Liver (tissue), 9 donors: ENCODE results near the gene FILIP1. TPM values are rescaled to one million over a fixed set of nuclear protein-coding genes. Genes with fewer than 3 reads are reported as not detected.

ENCODE experiments used
- DNase-seq: peaks from one replicate; pipeline ENCODE4 v3.0.0-alpha.2; 2017; ENCODE audit warnings: low spot score
- H3K27ac ChIP-seq, 2 donors: one replicate each; pipeline ENCODE4 v1.7.0; 2013; ENCODE audit warnings: inconsistent platforms in 2 of 2, low read length in 2 of 2, control low read depth in 1 of 2, low read depth in 1 of 2, mild to moderate bottlenecking in 1 of 2
- H3K27me3 ChIP-seq, 4 donors: one replicate each; pipeline versions ENCODE4 v1.6.1 to v1.7.0; 2013; ENCODE audit warnings: low read length in 3 of 4, inconsistent platforms in 1 of 4, mild to moderate bottlenecking in 1 of 4, moderate library complexity in 1 of 4; ENCODE audit not compliant: control insufficient read depth in 4 of 4, insufficient read depth in 4 of 4
- H3K36me3 ChIP-seq, 4 donors: one replicate each; pipeline versions ENCODE4 v1.6.1 to v1.7.0; 2013; ENCODE audit warnings: low read length in 3 of 4, mild to moderate bottlenecking in 3 of 4, low read depth in 1 of 4, moderate library complexity in 1 of 4; ENCODE audit not compliant: control insufficient read depth in 4 of 4, insufficient read depth in 3 of 4
- H3K4me1 ChIP-seq, 4 donors: one replicate each; pipeline versions ENCODE4 v1.6.1 to v1.7.0; 2013; ENCODE audit warnings: low read length in 3 of 4, mild to moderate bottlenecking in 3 of 4, moderate library complexity in 1 of 4; ENCODE audit not compliant: control insufficient read depth in 4 of 4, insufficient read depth in 4 of 4
- H3K4me3 ChIP-seq, 3 donors: one replicate each; pipeline versions ENCODE4 v1.6.1 to v1.7.0; 2013; ENCODE audit warnings: low read length in 3 of 3, control low read depth in 1 of 3, low read depth in 1 of 3, mild to moderate bottlenecking in 1 of 3
- H3K9ac ChIP-seq, 2 donors: one replicate each; pipeline ENCODE4 v1.7.0; 2013; ENCODE audit warnings: low read length in 2 of 2, mild to moderate bottlenecking in 2 of 2, moderate library complexity in 2 of 2, control low read depth in 1 of 2, low read depth in 1 of 2
- H3K9me3 ChIP-seq, 4 donors: one replicate each; pipeline versions ENCODE4 v1.6.1 to v1.7.0; 2013; ENCODE audit warnings: low read length in 3 of 4; ENCODE audit not compliant: control insufficient read depth in 4 of 4
- EGR1 ChIP-seq, 2 donors: IDR thresholded peaks; 2 replicates each; pipeline ENCODE4 v1.6.1; 2016 to 2018; ENCODE audit warnings: antibody characterized with exemption in 2 of 2, low read depth in 2 of 2
- FOXA1 ChIP-seq: IDR thresholded peaks from 2 replicates; pipeline ENCODE4 v1.6.1; 2016; ENCODE audit warnings: antibody characterized with exemption
- FOXA2 ChIP-seq: IDR thresholded peaks from 2 replicates; pipeline ENCODE4 v1.6.1; 2016; ENCODE audit warnings: antibody characterized with exemption
- GABPA ChIP-seq, 2 donors: IDR thresholded peaks in 1 of 2; conservative IDR thresholded peaks in 1 of 2; 2 replicates each; pipeline ENCODE4 v1.6.1; 2016; ENCODE audit warnings: antibody characterized with exemption in 2 of 2, mild to moderate bottlenecking in 1 of 2, moderate library complexity in 1 of 2
- HNF4A ChIP-seq, 2 donors: conservative IDR thresholded peaks; 2 replicates each; pipeline ENCODE4 v1.6.1; 2016; ENCODE audit warnings: antibody characterized with exemption in 2 of 2, mild to moderate bottlenecking in 2 of 2
- HNF4G ChIP-seq: IDR thresholded peaks from 2 replicates; pipeline ENCODE4 v1.6.1; 2016; ENCODE audit warnings: antibody characterized with exemption
- JUND ChIP-seq, 2 donors: IDR thresholded peaks; 2 replicates each; pipeline ENCODE4 v1.6.1; 2016; ENCODE audit warnings: antibody characterized with exemption in 2 of 2
- NR2F2 ChIP-seq: IDR thresholded peaks from 2 replicates; pipeline ENCODE4 v1.6.1; 2016; ENCODE audit warnings: antibody characterized with exemption
- RAD21 ChIP-seq, 2 donors: IDR thresholded peaks; 2 replicates each; pipeline ENCODE4 v1.6.1; 2016; ENCODE audit warnings: antibody characterized with exemption in 2 of 2, mild to moderate bottlenecking in 2 of 2
- RXRA ChIP-seq, 2 donors: IDR thresholded peaks; 2 replicates each; pipeline ENCODE4 v1.6.1; 2017 to 2018; ENCODE audit warnings: antibody characterized with exemption in 2 of 2, mild to moderate bottlenecking in 1 of 2
- SP1 ChIP-seq: IDR thresholded peaks from 2 replicates; pipeline ENCODE4 v1.6.1; 2018; ENCODE audit warnings: antibody characterized with exemption, mild to moderate bottlenecking
- YY1 ChIP-seq: IDR thresholded peaks from 2 replicates; pipeline ENCODE4 v1.6.1; 2016; ENCODE audit warnings: antibody characterized with exemption, mild to moderate bottlenecking
- ZBTB33 ChIP-seq: IDR thresholded peaks from 2 replicates; pipeline ENCODE4 v1.6.1; 2016; ENCODE audit warnings: antibody characterized with exemption
- WGBS: extraction: QIAGEN DNeasy Blood & Tissue Kit; methylation state at CpG from one replicate; pipeline ENCODE4 v1.1.7; 2013; 5-methylcytosine and 5-hydroxymethylcytosine counted together
- polyA plus RNA-seq, 2 donors: library from polyadenylated mRNA; stranded (reverse) in 1 of 2; unstranded in 1 of 2; fragments of 200-250 nt in 1 of 2; fragments of >200 nt in 1 of 2; fragmentation: Nextera tagmentation in 1 of 2; extraction: Ambion mirVana in 1 of 2; gene quantifications; one replicate each; pipeline versions ENCODE4 v1.2.1 to v1.2.3, GENCODE V29; 2013 to 2015
- total RNA-seq, 2 donors: library from RNA; depleted of rRNA; stranded (reverse); fragments of >200 nt; gene quantifications; one replicate each; pipeline ENCODE4 v1.2.3, GENCODE V29; 2014
- TF ChIP-seq, protein P1 (sequence below): fragments of 150-350 bp; IDR thresholded peaks from 2 replicates; pipeline ENCODE4 v1.5.1; 2017; ENCODE audit warnings: improper control_type of control experiment, low read depth, low read length; ENCODE audit not compliant: missing input control
- TF ChIP-seq, protein P2 (sequence below): IDR thresholded peaks from 2 replicates; pipeline ENCODE4 v1.6.1; 2016; ENCODE audit warnings: antibody characterized with exemption
- TF ChIP-seq, protein P3 (sequence below): IDR thresholded peaks from 2 replicates; pipeline ENCODE4 v1.6.1; 2016; ENCODE audit warnings: antibody characterized with exemption
- TF ChIP-seq, protein P4 (sequence below): IDR thresholded peaks from 2 replicates; pipeline ENCODE4 v1.6.1; 2016; ENCODE audit warnings: antibody characterized with exemption, mild to moderate bottlenecking
- donor health status: healthy.
- donor health status: healthy.
- donor health status: healthy.
- donor health status: healthy.
- donor health status: healthy.

Gene FILIP1
- total and polyA plus RNA-seq, 4 donors: 0.70 to 2.8 (median 1.1) TPM

DNA sequence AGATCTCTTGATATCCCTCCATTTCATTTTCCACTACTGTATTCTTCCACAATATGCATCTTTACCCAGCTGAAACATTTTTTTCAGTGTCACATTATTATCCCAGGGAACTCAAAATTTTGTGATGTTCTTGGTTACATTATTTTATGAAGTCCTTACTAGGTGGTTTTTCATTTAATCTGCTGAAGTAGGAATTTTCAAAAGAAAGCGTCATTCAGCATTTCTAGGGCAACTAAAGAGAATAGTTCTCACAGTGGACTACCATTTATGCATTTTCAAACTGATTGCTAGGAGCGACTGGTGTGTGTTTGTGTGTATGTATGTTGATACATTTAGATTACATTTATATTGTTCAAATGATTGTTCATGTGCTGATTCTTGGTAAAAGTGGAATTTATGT is 206.6 kb downstream of the FILIP1 start:
- Histone ChIP-seq H3K9me3 (no peaks in the 10 kb centered on the region), H3K36me3 (no peaks in the 10 kb centered on the region), H3K27ac (no peak overlapping the region), H3K4me1 (peaks cover 5 to 22% (median 21%) of the 10 kb centered on the region in 4 donors), H3K27me3 (no peaks in the 10 kb centered on the region), H3K9ac (peak overlapping the region in 1 of 2 donors; percentile 6), H3K4me3 (no peak overlapping the region)
- TF ChIP-seq ZBTB33 (no peak), YY1 (no peak), FOXA2 (no peak), HNF4A (conservative IDR thresholded peaks at IDR 0.05) (no peak), RAD21 (IDR thresholded peaks at IDR 0.05) (no peak), JUND (IDR thresholded peaks at IDR 0.05) (no peak), GABPA (IDR thresholded peaks at IDR 0.05 in 1 of 2, conservative IDR thresholded peaks at IDR 0.05 in 1 of 2) (no peak), RXRA (IDR thresholded peaks at IDR 0.05) (no peak), EGR1 (IDR thresholded peaks at IDR 0.05; ENCODE audit: low read depth in 2 of 2) (no peak), SP1 (no peak), NR2F2 (no peak), HNF4G (no peak), FOXA1 (no peak)
- TF ChIP-seq, protein P1, sequence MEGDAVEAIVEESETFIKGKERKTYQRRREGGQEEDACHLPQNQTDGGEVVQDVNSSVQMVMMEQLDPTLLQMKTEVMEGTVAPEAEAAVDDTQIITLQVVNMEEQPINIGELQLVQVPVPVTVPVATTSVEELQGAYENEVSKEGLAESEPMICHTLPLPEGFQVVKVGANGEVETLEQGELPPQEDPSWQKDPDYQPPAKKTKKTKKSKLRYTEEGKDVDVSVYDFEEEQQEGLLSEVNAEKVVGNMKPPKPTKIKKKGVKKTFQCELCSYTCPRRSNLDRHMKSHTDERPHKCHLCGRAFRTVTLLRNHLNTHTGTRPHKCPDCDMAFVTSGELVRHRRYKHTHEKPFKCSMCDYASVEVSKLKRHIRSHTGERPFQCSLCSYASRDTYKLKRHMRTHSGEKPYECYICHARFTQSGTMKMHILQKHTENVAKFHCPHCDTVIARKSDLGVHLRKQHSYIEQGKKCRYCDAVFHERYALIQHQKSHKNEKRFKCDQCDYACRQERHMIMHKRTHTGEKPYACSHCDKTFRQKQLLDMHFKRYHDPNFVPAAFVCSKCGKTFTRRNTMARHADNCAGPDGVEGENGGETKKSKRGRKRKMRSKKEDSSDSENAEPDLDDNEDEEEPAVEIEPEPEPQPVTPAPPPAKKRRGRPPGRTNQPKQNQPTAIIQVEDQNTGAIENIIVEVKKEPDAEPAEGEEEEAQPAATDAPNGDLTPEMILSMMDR: no peak
- TF ChIP-seq, protein P2, sequence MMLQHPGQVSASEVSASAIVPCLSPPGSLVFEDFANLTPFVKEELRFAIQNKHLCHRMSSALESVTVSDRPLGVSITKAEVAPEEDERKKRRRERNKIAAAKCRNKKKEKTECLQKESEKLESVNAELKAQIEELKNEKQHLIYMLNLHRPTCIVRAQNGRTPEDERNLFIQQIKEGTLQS: no peak
- TF ChIP-seq, protein P3, sequence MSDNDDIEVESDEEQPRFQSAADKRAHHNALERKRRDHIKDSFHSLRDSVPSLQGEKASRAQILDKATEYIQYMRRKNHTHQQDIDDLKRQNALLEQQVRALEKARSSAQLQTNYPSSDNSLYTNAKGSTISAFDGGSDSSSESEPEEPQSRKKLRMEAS: no peak
- TF ChIP-seq, protein P4, sequence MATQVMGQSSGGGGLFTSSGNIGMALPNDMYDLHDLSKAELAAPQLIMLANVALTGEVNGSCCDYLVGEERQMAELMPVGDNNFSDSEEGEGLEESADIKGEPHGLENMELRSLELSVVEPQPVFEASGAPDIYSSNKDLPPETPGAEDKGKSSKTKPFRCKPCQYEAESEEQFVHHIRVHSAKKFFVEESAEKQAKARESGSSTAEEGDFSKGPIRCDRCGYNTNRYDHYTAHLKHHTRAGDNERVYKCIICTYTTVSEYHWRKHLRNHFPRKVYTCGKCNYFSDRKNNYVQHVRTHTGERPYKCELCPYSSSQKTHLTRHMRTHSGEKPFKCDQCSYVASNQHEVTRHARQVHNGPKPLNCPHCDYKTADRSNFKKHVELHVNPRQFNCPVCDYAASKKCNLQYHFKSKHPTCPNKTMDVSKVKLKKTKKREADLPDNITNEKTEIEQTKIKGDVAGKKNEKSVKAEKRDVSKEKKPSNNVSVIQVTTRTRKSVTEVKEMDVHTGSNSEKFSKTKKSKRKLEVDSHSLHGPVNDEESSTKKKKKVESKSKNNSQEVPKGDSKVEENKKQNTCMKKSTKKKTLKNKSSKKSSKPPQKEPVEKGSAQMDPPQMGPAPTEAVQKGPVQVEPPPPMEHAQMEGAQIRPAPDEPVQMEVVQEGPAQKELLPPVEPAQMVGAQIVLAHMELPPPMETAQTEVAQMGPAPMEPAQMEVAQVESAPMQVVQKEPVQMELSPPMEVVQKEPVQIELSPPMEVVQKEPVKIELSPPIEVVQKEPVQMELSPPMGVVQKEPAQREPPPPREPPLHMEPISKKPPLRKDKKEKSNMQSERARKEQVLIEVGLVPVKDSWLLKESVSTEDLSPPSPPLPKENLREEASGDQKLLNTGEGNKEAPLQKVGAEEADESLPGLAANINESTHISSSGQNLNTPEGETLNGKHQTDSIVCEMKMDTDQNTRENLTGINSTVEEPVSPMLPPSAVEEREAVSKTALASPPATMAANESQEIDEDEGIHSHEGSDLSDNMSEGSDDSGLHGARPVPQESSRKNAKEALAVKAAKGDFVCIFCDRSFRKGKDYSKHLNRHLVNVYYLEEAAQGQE: no peak
- DNase-seq: no peak
- 91% methylated on average over 2 of the region's 2 CpGs for WGBS

- peak overlapping the region; percentile 62 to 81 (median 71) for H3K4me3 ChIP-seq
- peak overlapping the region; percentile 75 to 85 for H3K27ac ChIP-seq
- H3K36me3 ChIP-seq: no peaks in the 10 kb centered on the region
- H3K9me3 ChIP-seq: no peaks in the 10 kb centered on the region
- WGBS: 1% methylated on average over 6 of the region's 6 CpGs
- no peaks in the 10 kb centered on the region for H3K27me3 ChIP-seq
- H3K4me1 ChIP-seq: peaks cover 5 to 28% (median 26%) of the 10 kb centered on the region in 4 donors
- peak overlapping the region; percentile 61 to 93 for H3K9ac ChIP-seq
- no peak for TF ChIP-seq RAD21 (IDR thresholded peaks at IDR 0.05)
- no peak for DNase-seq
Observed at GRCh38 chr6:75285283-75285639, 208.3 kb downstream of the FILIP1 start.
